ENCODE measurements around the gene METTL1. TPM values are rescaled to one million over a fixed set of nuclear protein-coding genes. Genes with fewer than 3 reads are reported as not detected.

METTL1 gene
- total and polyA plus RNA-seq, 2 experiments from 2014 or later, result 18.9 to 39.5 TPM

DNA sequence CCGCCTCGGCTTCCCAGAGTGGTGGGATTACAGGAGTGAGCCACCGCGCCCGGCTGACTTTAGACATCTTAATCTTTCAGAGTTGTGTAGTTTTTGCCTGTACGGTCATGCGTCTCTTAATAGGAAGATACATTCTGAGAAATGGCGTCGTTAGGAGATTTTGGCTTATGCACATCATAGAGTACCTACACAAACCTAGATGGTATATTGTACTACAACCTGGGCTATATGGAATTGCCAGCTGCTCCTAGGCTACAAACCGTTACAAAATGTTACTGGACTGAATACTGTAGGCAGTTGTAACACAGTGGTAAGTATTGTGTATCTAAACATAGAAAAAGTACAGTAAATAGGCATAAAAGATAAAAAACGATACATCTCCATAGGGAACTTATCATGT, 12.0 kb upstream of the METTL1 start:
- Mint-ChIP-seq H3K36me3 (ENCODE audit: low read depth) (peaks cover 36% of the 10 kb centered on the region), H3K4me1 (peaks cover 4% of the 10 kb centered on the region; the same call in 1 of the 3 replicates), H3K4me3 (peak overlapping the region; percentile 100), H3K27ac (no peak overlapping the region), H3K9me3 (no peaks in the 10 kb centered on the region), H3K27me3 (ENCODE audit: insufficient read depth, low read depth, poor library complexity) (peaks cover 5% of the 10 kb centered on the region)
- H3K36me3 ChIP-seq (ENCODE audit: insufficient read depth), result peaks cover 20% of the 10 kb centered on the region; the same call in 1 of the 2 replicates
- peaks cover 7% of the 10 kb centered on the region for H4K20me1 ChIP-seq (replicated peaks; ENCODE audit: insufficient read depth)
- TF ChIP-seq, protein P1, sequence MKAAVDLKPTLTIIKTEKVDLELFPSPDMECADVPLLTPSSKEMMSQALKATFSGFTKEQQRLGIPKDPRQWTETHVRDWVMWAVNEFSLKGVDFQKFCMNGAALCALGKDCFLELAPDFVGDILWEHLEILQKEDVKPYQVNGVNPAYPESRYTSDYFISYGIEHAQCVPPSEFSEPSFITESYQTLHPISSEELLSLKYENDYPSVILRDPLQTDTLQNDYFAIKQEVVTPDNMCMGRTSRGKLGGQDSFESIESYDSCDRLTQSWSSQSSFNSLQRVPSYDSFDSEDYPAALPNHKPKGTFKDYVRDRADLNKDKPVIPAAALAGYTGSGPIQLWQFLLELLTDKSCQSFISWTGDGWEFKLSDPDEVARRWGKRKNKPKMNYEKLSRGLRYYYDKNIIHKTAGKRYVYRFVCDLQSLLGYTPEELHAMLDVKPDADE (IDR thresholded peaks at IDR 0.05), result no peak
- TF ChIP-seq ZNF331 (CRISPR knock-in tag; IDR thresholded peaks at IDR 0.05; ENCODE audit: low read depth) (no peak), CREB1 (CRISPR knock-in tag; IDR thresholded peaks at IDR 0.05; ENCODE audit: low read depth) (no peak), JUNB (IDR thresholded peaks at IDR 0.05; ENCODE audit: unreplicated experiment) (no peak), ZNF114 (CRISPR knock-in tag; IDR thresholded peaks at IDR 0.05) (no peak), POLR2AphosphoS5 (IDR thresholded peaks at IDR 0.05; ENCODE audit: low read depth) (no peak), EZH2 (IDR thresholded peaks at IDR 0.05; ENCODE audit: low read depth, unreplicated experiment) (no peak), EZH2phosphoT487 (IDR thresholded peaks at IDR 0.05; ENCODE audit: unreplicated experiment) (no peak), NANOG (IDR thresholded peaks at IDR 0.05; ENCODE audit: borderline replicate concordance) (no peak), STAT1 (IDR thresholded peaks at IDR 0.05; ENCODE audit: unreplicated experiment) (no peak)
- TF ChIP-seq, protein P2, sequence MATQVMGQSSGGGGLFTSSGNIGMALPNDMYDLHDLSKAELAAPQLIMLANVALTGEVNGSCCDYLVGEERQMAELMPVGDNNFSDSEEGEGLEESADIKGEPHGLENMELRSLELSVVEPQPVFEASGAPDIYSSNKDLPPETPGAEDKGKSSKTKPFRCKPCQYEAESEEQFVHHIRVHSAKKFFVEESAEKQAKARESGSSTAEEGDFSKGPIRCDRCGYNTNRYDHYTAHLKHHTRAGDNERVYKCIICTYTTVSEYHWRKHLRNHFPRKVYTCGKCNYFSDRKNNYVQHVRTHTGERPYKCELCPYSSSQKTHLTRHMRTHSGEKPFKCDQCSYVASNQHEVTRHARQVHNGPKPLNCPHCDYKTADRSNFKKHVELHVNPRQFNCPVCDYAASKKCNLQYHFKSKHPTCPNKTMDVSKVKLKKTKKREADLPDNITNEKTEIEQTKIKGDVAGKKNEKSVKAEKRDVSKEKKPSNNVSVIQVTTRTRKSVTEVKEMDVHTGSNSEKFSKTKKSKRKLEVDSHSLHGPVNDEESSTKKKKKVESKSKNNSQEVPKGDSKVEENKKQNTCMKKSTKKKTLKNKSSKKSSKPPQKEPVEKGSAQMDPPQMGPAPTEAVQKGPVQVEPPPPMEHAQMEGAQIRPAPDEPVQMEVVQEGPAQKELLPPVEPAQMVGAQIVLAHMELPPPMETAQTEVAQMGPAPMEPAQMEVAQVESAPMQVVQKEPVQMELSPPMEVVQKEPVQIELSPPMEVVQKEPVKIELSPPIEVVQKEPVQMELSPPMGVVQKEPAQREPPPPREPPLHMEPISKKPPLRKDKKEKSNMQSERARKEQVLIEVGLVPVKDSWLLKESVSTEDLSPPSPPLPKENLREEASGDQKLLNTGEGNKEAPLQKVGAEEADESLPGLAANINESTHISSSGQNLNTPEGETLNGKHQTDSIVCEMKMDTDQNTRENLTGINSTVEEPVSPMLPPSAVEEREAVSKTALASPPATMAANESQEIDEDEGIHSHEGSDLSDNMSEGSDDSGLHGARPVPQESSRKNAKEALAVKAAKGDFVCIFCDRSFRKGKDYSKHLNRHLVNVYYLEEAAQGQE (IDR thresholded peaks at IDR 0.05; ENCODE audit: unreplicated experiment), result no peak
- TF ChIP-seq, protein P3, sequence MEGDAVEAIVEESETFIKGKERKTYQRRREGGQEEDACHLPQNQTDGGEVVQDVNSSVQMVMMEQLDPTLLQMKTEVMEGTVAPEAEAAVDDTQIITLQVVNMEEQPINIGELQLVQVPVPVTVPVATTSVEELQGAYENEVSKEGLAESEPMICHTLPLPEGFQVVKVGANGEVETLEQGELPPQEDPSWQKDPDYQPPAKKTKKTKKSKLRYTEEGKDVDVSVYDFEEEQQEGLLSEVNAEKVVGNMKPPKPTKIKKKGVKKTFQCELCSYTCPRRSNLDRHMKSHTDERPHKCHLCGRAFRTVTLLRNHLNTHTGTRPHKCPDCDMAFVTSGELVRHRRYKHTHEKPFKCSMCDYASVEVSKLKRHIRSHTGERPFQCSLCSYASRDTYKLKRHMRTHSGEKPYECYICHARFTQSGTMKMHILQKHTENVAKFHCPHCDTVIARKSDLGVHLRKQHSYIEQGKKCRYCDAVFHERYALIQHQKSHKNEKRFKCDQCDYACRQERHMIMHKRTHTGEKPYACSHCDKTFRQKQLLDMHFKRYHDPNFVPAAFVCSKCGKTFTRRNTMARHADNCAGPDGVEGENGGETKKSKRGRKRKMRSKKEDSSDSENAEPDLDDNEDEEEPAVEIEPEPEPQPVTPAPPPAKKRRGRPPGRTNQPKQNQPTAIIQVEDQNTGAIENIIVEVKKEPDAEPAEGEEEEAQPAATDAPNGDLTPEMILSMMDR (conservative IDR thresholded peaks at IDR 0.05; ENCODE audit: low read depth in 2 of 2), result no peak
- TF ChIP-seq, protein P4, sequence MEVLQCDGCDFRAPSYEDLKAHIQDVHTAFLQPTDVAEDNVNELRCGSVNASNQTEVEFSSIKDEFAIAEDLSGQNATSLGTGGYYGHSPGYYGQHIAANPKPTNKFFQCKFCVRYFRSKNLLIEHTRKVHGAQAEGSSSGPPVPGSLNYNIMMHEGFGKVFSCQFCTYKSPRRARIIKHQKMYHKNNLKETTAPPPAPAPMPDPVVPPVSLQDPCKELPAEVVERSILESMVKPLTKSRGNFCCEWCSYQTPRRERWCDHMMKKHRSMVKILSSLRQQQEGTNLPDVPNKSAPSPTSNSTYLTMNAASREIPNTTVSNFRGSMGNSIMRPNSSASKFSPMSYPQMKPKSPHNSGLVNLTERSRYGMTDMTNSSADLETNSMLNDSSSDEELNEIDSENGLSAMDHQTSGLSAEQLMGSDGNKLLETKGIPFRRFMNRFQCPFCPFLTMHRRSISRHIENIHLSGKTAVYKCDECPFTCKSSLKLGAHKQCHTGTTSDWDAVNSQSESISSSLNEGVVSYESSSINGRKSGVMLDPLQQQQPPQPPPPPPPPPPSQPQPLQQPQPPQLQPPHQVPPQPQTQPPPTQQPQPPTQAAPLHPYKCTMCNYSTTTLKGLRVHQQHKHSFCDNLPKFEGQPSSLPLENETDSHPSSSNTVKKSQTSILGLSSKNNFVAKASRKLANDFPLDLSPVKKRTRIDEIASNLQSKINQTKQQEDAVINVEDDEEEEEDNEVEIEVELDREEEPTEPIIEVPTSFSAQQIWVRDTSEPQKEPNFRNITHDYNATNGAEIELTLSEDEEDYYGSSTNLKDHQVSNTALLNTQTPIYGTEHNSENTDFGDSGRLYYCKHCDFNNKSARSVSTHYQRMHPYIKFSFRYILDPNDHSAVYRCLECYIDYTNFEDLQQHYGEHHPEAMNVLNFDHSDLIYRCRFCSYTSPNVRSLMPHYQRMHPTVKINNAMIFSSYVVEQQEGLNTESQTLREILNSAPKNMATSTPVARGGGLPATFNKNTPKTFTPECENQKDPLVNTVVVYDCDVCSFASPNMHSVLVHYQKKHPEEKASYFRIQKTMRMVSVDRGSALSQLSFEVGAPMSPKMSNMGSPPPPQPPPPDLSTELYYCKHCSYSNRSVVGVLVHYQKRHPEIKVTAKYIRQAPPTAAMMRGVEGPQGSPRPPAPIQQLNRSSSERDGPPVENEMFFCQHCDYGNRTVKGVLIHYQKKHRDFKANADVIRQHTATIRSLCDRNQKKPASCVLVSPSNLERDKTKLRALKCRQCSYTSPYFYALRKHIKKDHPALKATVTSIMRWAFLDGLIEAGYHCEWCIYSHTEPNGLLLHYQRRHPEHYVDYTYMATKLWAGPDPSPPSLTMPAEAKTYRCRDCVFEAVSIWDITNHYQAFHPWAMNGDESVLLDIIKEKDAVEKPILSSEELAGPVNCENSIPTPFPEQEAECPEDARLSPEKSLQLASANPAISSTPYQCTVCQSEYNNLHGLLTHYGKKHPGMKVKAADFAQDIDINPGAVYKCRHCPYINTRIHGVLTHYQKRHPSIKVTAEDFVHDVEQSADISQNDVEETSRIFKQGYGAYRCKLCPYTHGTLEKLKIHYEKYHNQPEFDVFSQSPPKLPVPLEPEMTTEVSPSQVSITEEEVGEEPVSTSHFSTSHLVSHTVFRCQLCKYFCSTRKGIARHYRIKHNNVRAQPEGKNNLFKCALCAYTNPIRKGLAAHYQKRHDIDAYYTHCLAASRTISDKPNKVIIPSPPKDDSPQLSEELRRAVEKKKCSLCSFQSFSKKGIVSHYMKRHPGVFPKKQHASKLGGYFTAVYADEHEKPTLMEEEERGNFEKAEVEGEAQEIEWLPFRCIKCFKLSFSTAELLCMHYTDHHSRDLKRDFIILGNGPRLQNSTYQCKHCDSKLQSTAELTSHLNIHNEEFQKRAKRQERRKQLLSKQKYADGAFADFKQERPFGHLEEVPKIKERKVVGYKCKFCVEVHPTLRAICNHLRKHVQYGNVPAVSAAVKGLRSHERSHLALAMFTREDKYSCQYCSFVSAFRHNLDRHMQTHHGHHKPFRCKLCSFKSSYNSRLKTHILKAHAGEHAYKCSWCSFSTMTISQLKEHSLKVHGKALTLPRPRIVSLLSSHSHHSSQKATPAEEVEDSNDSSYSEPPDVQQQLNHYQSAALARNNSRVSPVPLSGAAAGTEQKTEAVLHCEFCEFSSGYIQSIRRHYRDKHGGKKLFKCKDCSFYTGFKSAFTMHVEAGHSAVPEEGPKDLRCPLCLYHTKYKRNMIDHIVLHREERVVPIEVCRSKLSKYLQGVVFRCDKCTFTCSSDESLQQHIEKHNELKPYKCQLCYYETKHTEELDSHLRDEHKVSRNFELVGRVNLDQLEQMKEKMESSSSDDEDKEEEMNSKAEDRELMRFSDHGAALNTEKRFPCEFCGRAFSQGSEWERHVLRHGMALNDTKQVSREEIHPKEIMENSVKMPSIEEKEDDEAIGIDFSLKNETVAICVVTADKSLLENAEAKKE (CRISPR knock-in tag; IDR thresholded peaks at IDR 0.05), result no peak
- H3K27ac ChIP-seq (ENCODE audit: low read depth), result no peak overlapping the region
- H3K4me3 ChIP-seq, result 0 out of 2 replicates have a peak overlapping the region, but pooled peaks have one; percentile 100
- H3K4me2 ChIP-seq, result peak overlapping the region; percentile 98; the same call in 1 of the 2 replicates
- no peak overlapping the region for H2AFZ ChIP-seq
- H3K79me2 ChIP-seq (replicated peaks; ENCODE audit: insufficient read depth), result peaks cover 18% of the 10 kb centered on the region
- peaks cover 5% of the 10 kb centered on the region; the same call in 1 of the 2 replicates for H3K4me1 ChIP-seq (ENCODE audit: insufficient read depth)
- no peak for ATAC-seq
- H3K9me2 ChIP-seq (ENCODE audit: insufficient read depth), result no peaks in the 10 kb centered on the region
- DNase-seq (ENCODE audit: low spot score), result no peak
- H3F3A ChIP-seq (replicated peaks; ENCODE audit: low read depth), result no peaks in the 10 kb centered on the region
- H3K27me3 ChIP-seq (ENCODE audit: insufficient read depth), result no peaks in the 10 kb centered on the region
